Measurements from ENCODE around the gene ARHGAP27.

ARHGAP27 gene

GRCh38 chr17:45430006-45430737, 2.5 kb downstream of the ARHGAP27 start:
- DNase-seq (ENCODE audit: low spot score): no peak

GRCh38 chr17:45429339-45430005, 3.2 kb downstream of the ARHGAP27 start:
- peak; percentile 43 for DNase-seq (ENCODE audit: low spot score)

- no peak for DNase-seq (ENCODE audit: low spot score)
Measured at GRCh38 chr17:45428931-45429338, 3.7 kb downstream of the ARHGAP27 start.

- DNase-seq (ENCODE audit: low spot score): peak; percentile 78
Measured at GRCh38 chr17:45428050-45428617, 4.5 kb downstream of the ARHGAP27 start.

GRCh38 chr17:45427181-45427835, 5.4 kb downstream of the ARHGAP27 start:
- no peak for DNase-seq (ENCODE audit: low spot score)

GRCh38 chr17:45426561-45426960, 6.1 kb downstream of the ARHGAP27 start:
- DNase-seq (ENCODE audit: low spot score): no peak

- no peak for DNase-seq (ENCODE audit: low spot score)
Measured at GRCh38 chr17:45425984-45426413, 6.7 kb downstream of the ARHGAP27 start.

GRCh38 chr17:45425125-45425983, 7.3 kb downstream of the ARHGAP27 start:
- DNase-seq (ENCODE audit: low spot score): peak; percentile 98

GRCh38 chr17:45424769-45425124, 7.9 kb downstream of the ARHGAP27 start:
- no peak for DNase-seq (ENCODE audit: low spot score)

GRCh38 chr17:45423975-45424335, 8.7 kb downstream of the ARHGAP27 start:
- DNase-seq (ENCODE audit: low spot score): no peak

GRCh38 chr17:45423304-45423974, 9.2 kb downstream of the ARHGAP27 start:
- DNase-seq (ENCODE audit: low spot score): no peak

GRCh38 chr17:45414990-45415881, 17.4 kb downstream of the ARHGAP27 start:
- DNase-seq (ENCODE audit: low spot score): peak; percentile 52

- no peak for DNase-seq (ENCODE audit: low spot score)
Measured at GRCh38 chr17:45413498-45413923, 19.2 kb downstream of the ARHGAP27 start.

GRCh38 chr17:45411348-45412105, 21.1 kb downstream of the ARHGAP27 start:
- DNase-seq (ENCODE audit: low spot score): no peak

GRCh38 chr17:45410144-45411091, 22.3 kb downstream of the ARHGAP27 start:
- DNase-seq (ENCODE audit: low spot score): no peak

GRCh38 chr17:45409659-45410076, 23.0 kb downstream of the ARHGAP27 start:
- DNase-seq (ENCODE audit: low spot score): no peak

- DNase-seq (ENCODE audit: low spot score): no peak
Measured at GRCh38 chr17:45408611-45409421, 23.9 kb downstream of the ARHGAP27 start.
